GM12878 (cell line): ENCODE measurements around the gene HSF2BP. TPM values are rescaled to one million over a fixed set of nuclear protein-coding genes. Genes with fewer than 3 reads are reported as not detected.
A peak's percentile ranks its signal among the peaks of the same experiment; 100 is the strongest.

Source experiments
- ATAC-seq: fragments of 200-7000 bp; cut with Tn5 transposase; 3 replicates; pipeline ENCODE4 v1.9.1; 2020; ENCODE audit warnings: mild to moderate bottlenecking, moderate library complexity
- BruUV-seq: library from RNA; stranded (reverse); fragments of 400-500 nt; replicated peaks from 2 replicates; lab custom pipeline; 2021; lab: Mats Ljungman, UMichigan
- CTCF ChIA-PET: fragments of 300-600 bp; sonication (Branson Sonifier 250); formaldehyde crosslinking; extraction: SDS; loops from one replicate; lab custom pipeline; 2021; ENCODE audit warnings: inconsistent platforms; lab: Yijun Ruan, JAX
- POLR2A ChIA-PET: fragments of 350-600 bp; formaldehyde crosslinking; extraction: SDS; loops from one replicate; lab custom pipeline; 2021; ENCODE audit warnings: inconsistent platforms; lab: Charles Lee
- RAD21 ChIA-PET: fragments of 300-600 bp; sonication (Branson Sonifier 250); formaldehyde crosslinking; loops from one replicate; lab custom pipeline; 2023; ENCODE audit warnings: antibody characterized with exemption; ENCODE audit not compliant: unreplicated experiment; lab: Charles Lee
- SMC1A ChIA-PET: fragments of 300-600 bp; sonication (Branson Sonifier 250); formaldehyde crosslinking; loops from one replicate; lab custom pipeline; 2023; ENCODE audit not compliant: unreplicated experiment, uncharacterized antibody; lab: Charles Lee
- DNase-seq: peaks from one replicate; pipeline ENCODE4 v3.0.0-alpha.2; 2011; ENCODE audit warnings: low read depth, low spot score
- FAIRE-seq: peaks from 3 replicates; lab custom pipeline; 2011; peaks lifted over from hg19 to GRCh38; lab: Jason Lieb, UNC
- H2AFZ ChIP-seq: 2 replicates; pipeline ENCODE4 v1.6.0; 2011; ENCODE audit warnings: low read depth, low read length, control low read depth; ENCODE audit not compliant: control insufficient read depth
- H3K27ac ChIP-seq: 2 replicates; pipeline ENCODE4 v1.5.1; 2011; ENCODE audit warnings: control low read depth; ENCODE audit not compliant: control insufficient read depth, insufficient read depth
- H3K27me3 ChIP-seq, 2 experiments: replicated peaks in 1 of 2; 2 replicates each; pipeline versions ENCODE4 v1.6.0 to v1.6.1; 2011; ENCODE audit warnings: low read length in 1 of 2; ENCODE audit not compliant: control insufficient read depth in 2 of 2, insufficient read depth in 2 of 2
- H3K36me3 ChIP-seq, 2 experiments: 2 replicates each; pipeline ENCODE4 v1.5.1; 2011; ENCODE audit warnings: low read length in 1 of 2; ENCODE audit not compliant: control insufficient read depth in 2 of 2, insufficient read depth in 2 of 2
- H3K4me1 ChIP-seq: 2 replicates; pipeline ENCODE4 v1.6.1; 2011; ENCODE audit warnings: mild to moderate bottlenecking, low read length, moderate library complexity, mixed read lengths; ENCODE audit not compliant: control insufficient read depth, insufficient read depth
- H3K4me2 ChIP-seq: 2 replicates; pipeline ENCODE4 v1.6.0; 2011; ENCODE audit warnings: control low read depth; ENCODE audit not compliant: control insufficient read depth, insufficient read depth
- H3K4me3 ChIP-seq: fragments of 200-600 bp; sonication (generic); 2 replicates; pipeline ENCODE4 v1.5.1; 2016
- H3K79me2 ChIP-seq: 2 replicates; pipeline ENCODE4 v1.6.0; 2011; ENCODE audit warnings: low read length; ENCODE audit not compliant: control insufficient read depth, insufficient read depth
- H3K9ac ChIP-seq: 2 replicates; pipeline ENCODE4 v1.8.0; 2011; ENCODE audit warnings: low read length, control low read depth, mixed read lengths; ENCODE audit not compliant: control insufficient read depth, insufficient read depth
- H3K9me3 ChIP-seq: replicated peaks from 3 replicates; pipeline ENCODE4 v1.5.1; 2011; ENCODE audit warnings: mild to moderate bottlenecking, low read length; ENCODE audit not compliant: control insufficient read depth, insufficient read depth
- H4K20me1 ChIP-seq: 2 replicates; pipeline ENCODE4 v1.6.0; 2011; ENCODE audit not compliant: control insufficient read depth, insufficient read depth
- CREB1 ChIP-seq: IDR thresholded peaks from 2 replicates; pipeline ENCODE4 v1.6.1; 2012; ENCODE audit warnings: low read depth, mild to moderate bottlenecking, inconsistent platforms
- GATAD2B ChIP-seq: fragments of 450-650 bp; conservative IDR thresholded peaks from 2 replicates; pipeline ENCODE4 v1.6.1; 2017; ENCODE audit warnings: low read depth, mild to moderate bottlenecking, moderate library complexity
- HSF1 ChIP-seq: fragments of 150-350 bp; IDR thresholded peaks from 2 replicates; pipeline ENCODE4 v1.6.1; 2014; ENCODE audit warnings: mild to moderate bottlenecking, low read depth, low read length
- IRF4 ChIP-seq: IDR thresholded peaks from 2 replicates; pipeline ENCODE4 v1.6.1; 2011; ENCODE audit warnings: low read depth, low read length
- RAD21 ChIP-seq: IDR thresholded peaks from 2 replicates; pipeline ENCODE4 v1.6.1; 2011; ENCODE audit warnings: mild to moderate bottlenecking, low read depth, low read length, moderate library complexity; ENCODE audit not compliant: insufficient read depth
- RB1 ChIP-seq: fragments of 450-650 bp; formaldehyde crosslinking; IDR thresholded peaks from 2 replicates; pipeline ENCODE4 v1.6.1; 2017; ENCODE audit warnings: mild to moderate bottlenecking, borderline replicate concordance
- SKIL ChIP-seq: fragments of 450-650 bp; IDR thresholded peaks from 2 replicates; pipeline ENCODE4 v1.6.1; 2017; ENCODE audit warnings: mild to moderate bottlenecking, low read depth, inconsistent platforms; ENCODE audit not compliant: poor library complexity, severe bottlenecking
- SMARCA5 ChIP-seq: fragments of 450-650 bp; IDR thresholded peaks from 2 replicates; pipeline ENCODE4 v1.6.1; 2017; ENCODE audit warnings: mild to moderate bottlenecking
- TBL1XR1 ChIP-seq: IDR thresholded peaks from 2 replicates; pipeline ENCODE4 v1.6.1; 2012; ENCODE audit warnings: low read depth, low read length, improper control_type of control experiment
- TCF3 ChIP-seq: IDR thresholded peaks from 2 replicates; pipeline ENCODE4 v1.6.1; 2012; ENCODE audit warnings: low read depth, mild to moderate bottlenecking, low read length, borderline replicate concordance; ENCODE audit not compliant: insufficient read depth
- WRNIP1 ChIP-seq: IDR thresholded peaks from 2 replicates; pipeline ENCODE4 v1.6.1; 2011; ENCODE audit warnings: low read depth, low read length, improper control_type of control experiment, borderline replicate concordance
- YBX1 ChIP-seq: fragments of 450-650 bp; IDR thresholded peaks from 2 replicates; pipeline ENCODE4 v1.6.1; 2016; ENCODE audit warnings: antibody characterized with exemption
- WGBS: methylation state at CpG from one replicate; pipeline ENCODE4 v1.1.6; 2016; ENCODE audit warnings: low lambda C conversion rate; ENCODE audit not compliant: insufficient replicate concordance, insufficient coverage; ENCODE audit errors: missing lambda C conversion rate; 5-methylcytosine and 5-hydroxymethylcytosine counted together
- in situ Hi-C: fragments of 300-500 bp; cut with MboI; formaldehyde crosslinking; loops from 9 replicates; pipeline ENCODE4 v1.14.3; 2018; ENCODE audit warnings: mixed read lengths
- intact Hi-C: fragments of 100-400 bp; cut with micrococcal nuclease; formaldehyde crosslinking; loops from one replicate; pipeline ENCODE4 v1.14.2; 2022; ENCODE audit not compliant: unreplicated experiment
- polyA plus RNA-seq, 11 experiments: library from polyadenylated mRNA; depleted of rRNA in 4 of 11; unstranded in 6 of 11; stranded (reverse) in 5 of 11; fragments of >200 nt; fragmentation: Nextera tagmentation in 4 of 11; fragmentation: Illumina TruSeq in 1 of 11; extraction: Ambion mirVana in 4 of 11; extraction: Trizol in 1 of 11; gene quantifications; 1 replicate in 1 of 11; 2 replicates in 10 of 11; pipeline versions ENCODE4 v1.2.1 to v1.2.3, GENCODE V29; 2011 to 2016; ENCODE audit warnings: inconsistent platforms in 2 of 11, missing spikeins in 2 of 11, low read depth in 1 of 11
- total RNA-seq, 4 experiments: library from RNA; depleted of rRNA in 3 of 4; stranded (reverse); fragments of >200 nt in 3 of 4; fragmentation: Illumina TruSeq in 1 of 4; extraction: Trizol in 1 of 4; gene quantifications; 2 replicates each; pipeline versions ENCODE4 v1.2.1 to v1.2.3, GENCODE V29; 2013 to 2021
- TF ChIP-seq, protein P1 (sequence below): IDR thresholded peaks from 2 replicates; pipeline ENCODE4 v1.6.1; 2012; ENCODE audit warnings: low read depth, low read length, improper control_type of control experiment

HSF2BP gene
- total and polyA plus RNA-seq, 10 of the 15 experiments (the other 5 are each of a cell fraction or from before 2014, with no cell fraction given): 0.07 to 0.81 (median 0.35) TPM

DNA sequence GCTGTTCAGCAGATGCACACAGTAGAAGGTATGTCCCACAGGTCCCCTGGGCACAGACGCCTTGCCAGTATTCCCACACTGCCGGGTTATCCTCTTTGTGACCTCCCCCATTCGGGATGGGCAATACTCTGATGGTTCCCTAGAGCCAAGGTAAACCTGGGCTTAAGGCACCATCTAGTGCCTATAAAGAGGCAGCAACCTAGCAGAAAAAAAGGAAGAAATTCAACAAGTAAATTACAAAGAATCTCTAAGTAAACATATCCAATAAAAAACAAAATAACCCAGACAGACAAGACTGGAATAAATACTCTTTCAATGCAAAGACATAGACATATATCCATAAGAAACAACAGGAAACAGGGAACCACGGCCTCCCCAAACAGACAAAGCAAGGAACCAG, 39.4 kb downstream of the HSF2BP start:
- Histone ChIP-seq H3K9ac (no peak overlapping the region), H4K20me1 (no peaks in the 10 kb centered on the region), H3K36me3 (no peaks in the 10 kb centered on the region), H3K27me3 (no peaks in the 10 kb centered on the region; a peak in 1 of 4 replicates), H3K9me3 (peaks cover 3% of the 10 kb centered on the region; the same call in 2 of the 3 replicates), H3K4me1 (no peaks in the 10 kb centered on the region), H2AFZ (no peak overlapping the region), H3K79me2 (no peaks in the 10 kb centered on the region), H3K4me2 (no peak overlapping the region), H3K27ac (no peak overlapping the region), H3K4me3 (no peak overlapping the region)
- ChIA-PET CTCF (interaction anchor here (1.3 kb wide), 1 partner anchor 25 kb away, joined by 7 read pairs; no protein-coding TSS in a partner anchor), SMC1A (no interaction called here), POLR2A (no interaction called here), RAD21 (interaction anchor here (1.0 kb wide), 1 partner anchor 41 kb away, joined by 4 read pairs; no protein-coding TSS in a partner anchor)
- DNase-seq (no peak), FAIRE-seq (no peak), ATAC-seq (no peak)
- in situ Hi-C loops: no loop called here
- no TSS peak for BruUV-seq
- 0 out of 2 replicates have a peak, but pooled peaks have one; percentile 16 for TF ChIP-seq RAD21
- TF ChIP-seq YBX1: no peak
- intact Hi-C loops: no loop called here
- WGBS: 79% methylated on average over 4 of the region's 4 CpGs

DNA sequence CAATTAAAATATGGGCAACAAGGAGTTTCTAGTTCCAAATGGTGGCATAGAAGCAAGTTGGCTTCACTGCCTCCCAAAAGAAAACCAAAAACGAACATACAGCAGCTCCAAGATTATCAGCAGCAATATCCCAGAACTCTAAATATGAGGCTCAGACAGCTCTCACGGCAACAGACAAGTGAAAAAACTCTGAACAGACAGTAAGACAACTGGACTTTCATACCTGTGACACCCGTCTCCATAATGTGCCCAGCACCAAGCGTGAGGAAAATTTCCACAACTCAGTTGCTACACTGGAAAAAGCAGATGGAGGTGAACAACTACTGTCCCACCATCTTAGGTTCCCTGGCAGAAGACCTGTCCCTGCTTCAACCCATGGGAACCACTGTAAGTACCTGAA, 39.9 kb downstream of the HSF2BP start:
- no peaks in the 10 kb centered on the region for H3K79me2 ChIP-seq
- no TSS peak for BruUV-seq
- FAIRE-seq (no peak), DNase-seq (no peak), ATAC-seq (no peak)
- POLR2A ChIA-PET: no interaction called here
- no peaks in the 10 kb centered on the region for H4K20me1 ChIP-seq
- H2AFZ ChIP-seq: no peak overlapping the region
- no peaks in the 10 kb centered on the region for H3K36me3 ChIP-seq
- in situ Hi-C loops (no loop called here), intact Hi-C loops (no loop called here)
- H3K4me3 ChIP-seq: no peak overlapping the region
- WGBS: 78% methylated on average over 4 of the region's 4 CpGs
- SMC1A ChIA-PET: no interaction called here
- no peak overlapping the region for H3K27ac ChIP-seq
- H3K9me3 ChIP-seq: peaks cover 3% of the 10 kb centered on the region; the same call in 2 of the 3 replicates
- no peak overlapping the region for H3K4me2 ChIP-seq
- no peak overlapping the region for H3K9ac ChIP-seq
- RAD21 ChIA-PET: interaction anchor here (0.6 to 1.0 kb wide), 2 partner anchors 9 to 41 kb away, joined by 4 read pairs; no protein-coding TSS in a partner anchor
- CTCF ChIA-PET: no interaction called here
- H3K4me1 ChIP-seq: peaks cover 1% of the 10 kb centered on the region; the same call in 1 of the 2 replicates
- H3K27me3 ChIP-seq: no peaks in the 10 kb centered on the region
- TF ChIP-seq TCF3 (no peak), SKIL (no peak), HSF1 (no peak), RB1 (no peak), SMARCA5 (no peak), IRF4 (no peak), WRNIP1 (no peak), RAD21 (no peak), TBL1XR1 (no peak), CREB1 (no peak), GATAD2B (no peak)
- TF ChIP-seq, protein P1, sequence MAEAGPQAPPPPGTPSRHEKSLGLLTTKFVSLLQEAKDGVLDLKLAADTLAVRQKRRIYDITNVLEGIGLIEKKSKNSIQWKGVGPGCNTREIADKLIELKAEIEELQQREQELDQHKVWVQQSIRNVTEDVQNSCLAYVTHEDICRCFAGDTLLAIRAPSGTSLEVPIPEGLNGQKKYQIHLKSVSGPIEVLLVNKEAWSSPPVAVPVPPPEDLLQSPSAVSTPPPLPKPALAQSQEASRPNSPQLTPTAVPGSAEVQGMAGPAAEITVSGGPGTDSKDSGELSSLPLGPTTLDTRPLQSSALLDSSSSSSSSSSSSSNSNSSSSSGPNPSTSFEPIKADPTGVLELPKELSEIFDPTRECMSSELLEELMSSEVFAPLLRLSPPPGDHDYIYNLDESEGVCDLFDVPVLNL: no peak
